Activated naive CD4-positive, alpha-beta T cell (primary cell): ENCODE results near the gene FAM184A.
"Not testable (repeated sequence)": the region's sequence is repeated elsewhere in the genome, so short reads cannot be mapped to it uniquely, and the experiment has no call there.

Experiments
- DNase-seq, 4 experiments: peaks; one replicate each; lab custom pipeline; 2025; lab: John Stamatoyannopoulos, UW

FAM184A gene

GRCh38 chr6:119052292-119052889 is 26.1 kb downstream of the FAM184A start:
- DNase-seq: no peak

- DNase-seq: no peak
These were observed 34.2 kb downstream of the FAM184A start for GRCh38 chr6:119044255-119044654.

GRCh38 chr6:119043783-119044182 is 34.7 kb downstream of the FAM184A start:
- no peak for DNase-seq

- DNase-seq: no peak
These were observed 35.2 kb downstream of the FAM184A start for GRCh38 chr6:119043265-119043664.

GRCh38 chr6:119040636-119041035 is 37.8 kb downstream of the FAM184A start:
- DNase-seq: no peak

- no peak for DNase-seq
These were observed 38.2 kb downstream of the FAM184A start for GRCh38 chr6:119040229-119040628.

- no peak for DNase-seq
These were observed 40.4 kb downstream of the FAM184A start for GRCh38 chr6:119037941-119038623.

GRCh38 chr6:119037264-119037663 is 41.2 kb downstream of the FAM184A start:
- DNase-seq: no peak

- DNase-seq: no peak
These were observed 42.4 kb downstream of the FAM184A start for GRCh38 chr6:119036081-119036480.

GRCh38 chr6:119035459-119035858 is 43.0 kb downstream of the FAM184A start:
- no peak for DNase-seq

GRCh38 chr6:119034827-119035458 is 43.5 kb downstream of the FAM184A start:
- no peak for DNase-seq

GRCh38 chr6:119032428-119032827 is 46.0 kb downstream of the FAM184A start:
- no peak for DNase-seq

- DNase-seq: no peak
These were observed 47.7 kb downstream of the FAM184A start for GRCh38 chr6:119030759-119031158.

GRCh38 chr6:119028091-119028490 is 50.4 kb downstream of the FAM184A start:
- DNase-seq: no peak

GRCh38 chr6:119027465-119027864 is 51.0 kb downstream of the FAM184A start:
- no peak for DNase-seq

- DNase-seq: no peak
These were observed 51.6 kb downstream of the FAM184A start for GRCh38 chr6:119026822-119027221.

GRCh38 chr6:119025793-119026192 is 52.7 kb downstream of the FAM184A start:
- DNase-seq: no peak

- DNase-seq: no peak
These were observed 54.4 kb downstream of the FAM184A start for GRCh38 chr6:119024111-119024510.

GRCh38 chr6:119022796-119023195 is 55.7 kb downstream of the FAM184A start:
- no peak for DNase-seq

- no peak for DNase-seq
These were observed 57.6 kb downstream of the FAM184A start for GRCh38 chr6:119020597-119021561.

- not testable (repeated sequence) for DNase-seq
These were observed 63.3 kb downstream of the FAM184A start for GRCh38 chr6:119015165-119015564.

GRCh38 chr6:119012521-119012920 is 65.9 kb downstream of the FAM184A start:
- no peak for DNase-seq
